Measurements from ENCODE around the gene SLC9A4.

The SLC9A4 gene

GRCh38 chr2:102473020-102473419 lies at the start of gene SLC9A4:
Gene SLC9A4, plus strand, starts transcription at chr2:102473226. Its CDS starts 534 bp downstream, at chr2:102473760.
- DNase-seq (ENCODE audit: low spot score): peak; percentile 11

GRCh38 chr2:102423368-102423767 lies 49.7 kb upstream of the SLC9A4 start:
- no peak for DNase-seq (ENCODE audit: low spot score)

- DNase-seq (ENCODE audit: low spot score): no peak
Observed at GRCh38 chr2:102424754-102425153, 48.3 kb upstream of the SLC9A4 start.

- no peak for DNase-seq (ENCODE audit: low spot score)
Observed at GRCh38 chr2:102425441-102426132, 47.4 kb upstream of the SLC9A4 start.

- no peak for DNase-seq (ENCODE audit: low spot score)
Observed at GRCh38 chr2:102427249-102427648, 45.8 kb upstream of the SLC9A4 start.

GRCh38 chr2:102428573-102428972 lies 44.5 kb upstream of the SLC9A4 start:
- no peak for DNase-seq (ENCODE audit: low spot score)

GRCh38 chr2:102432386-102432785 lies 40.6 kb upstream of the SLC9A4 start:
- DNase-seq (ENCODE audit: low spot score): no peak

- no peak for DNase-seq (ENCODE audit: low spot score)
Observed at GRCh38 chr2:102433973-102434654, 38.9 kb upstream of the SLC9A4 start.

- DNase-seq (ENCODE audit: low spot score): no peak
Observed at GRCh38 chr2:102434655-102435381, 38.2 kb upstream of the SLC9A4 start.

- no peak for DNase-seq (ENCODE audit: low spot score)
Observed at GRCh38 chr2:102435741-102436140, 37.3 kb upstream of the SLC9A4 start.

- DNase-seq (ENCODE audit: low spot score): no peak
Observed at GRCh38 chr2:102436323-102436722, 36.7 kb upstream of the SLC9A4 start.

GRCh38 chr2:102437122-102437521 lies 35.9 kb upstream of the SLC9A4 start:
- DNase-seq (ENCODE audit: low spot score): no peak

- DNase-seq (ENCODE audit: low spot score): no peak
Observed at GRCh38 chr2:102438111-102438510, 34.9 kb upstream of the SLC9A4 start.

GRCh38 chr2:102438578-102438977 lies 34.4 kb upstream of the SLC9A4 start:
- DNase-seq (ENCODE audit: low spot score): no peak

GRCh38 chr2:102439065-102439695 lies 33.8 kb upstream of the SLC9A4 start:
- DNase-seq (ENCODE audit: low spot score): no peak

GRCh38 chr2:102442967-102443828 lies 29.8 kb upstream of the SLC9A4 start:
- no peak for DNase-seq (ENCODE audit: low spot score)

GRCh38 chr2:102444233-102444632 lies 28.8 kb upstream of the SLC9A4 start:
- no peak for DNase-seq (ENCODE audit: low spot score)

GRCh38 chr2:102446936-102447335 lies 26.1 kb upstream of the SLC9A4 start:
- no peak for DNase-seq (ENCODE audit: low spot score)

GRCh38 chr2:102449370-102449974 lies 23.6 kb upstream of the SLC9A4 start:
- DNase-seq (ENCODE audit: low spot score): no peak

- DNase-seq (ENCODE audit: low spot score): no peak
Observed at GRCh38 chr2:102451968-102452367, 21.1 kb upstream of the SLC9A4 start.

GRCh38 chr2:102453501-102453900 lies 19.5 kb upstream of the SLC9A4 start:
- DNase-seq (ENCODE audit: low spot score): no peak

All from hematopoietic multipotent progenitor cell treated with erythropoietin and hydrocortisone succinate and interleukin-3 and kit ligand, for 17 days (in vitro differentiated cells).